Measurements from ENCODE around the gene NOCT.
"Not testable (repeated sequence)": the region's sequence is repeated elsewhere in the genome, so short reads cannot be mapped to it uniquely, and the experiment has no call there.

Gene NOCT

GRCh38 chr4:139028191-139028661 is 12.6 kb downstream of the NOCT start:
- no peak overlapping the region for H3K4me3 ChIP-seq (replicated peaks in 1 of 2; ENCODE audit: low read depth in 2 of 2, low read length in 2 of 2)
- no peak for TF ChIP-seq CTCF (IDR thresholded peaks at IDR 0.05; ENCODE audit: low read depth, low read length)
- DNase-seq (ENCODE audit: low read depth in 2 of 2) = no peak

- not testable (repeated sequence) for H3K4me3 ChIP-seq (replicated peaks in 1 of 2; ENCODE audit: low read depth in 2 of 2, low read length in 2 of 2); DNase-seq (ENCODE audit: low read depth in 2 of 2)
Measured at GRCh38 chr4:139029866-139030363, 14.3 kb downstream of the NOCT start.

- peak; percentile 81 for TF ChIP-seq CTCF (IDR thresholded peaks at IDR 0.05; ENCODE audit: low read depth, low read length)
- H3K4me3 ChIP-seq (replicated peaks in 1 of 2; ENCODE audit: low read depth in 2 of 2, low read length in 2 of 2) = no peak overlapping the region
- DNase-seq (ENCODE audit: low read depth in 2 of 2) = peak; percentile 88
Measured at GRCh38 chr4:139030614-139031235, 15.1 kb downstream of the NOCT start.

- no peak for DNase-seq (ENCODE audit: low read depth in 2 of 2)
- no peak for TF ChIP-seq CTCF (IDR thresholded peaks at IDR 0.05; ENCODE audit: low read depth, low read length)
- no peak overlapping the region for H3K4me3 ChIP-seq (replicated peaks in 1 of 2; ENCODE audit: low read depth in 2 of 2, low read length in 2 of 2)
Measured at GRCh38 chr4:139035650-139036049, 20.1 kb downstream of the NOCT start.

GRCh38 chr4:139036885-139037284 is 21.3 kb downstream of the NOCT start:
- DNase-seq (ENCODE audit: low read depth in 2 of 2) = no peak
- H3K4me3 ChIP-seq (replicated peaks in 1 of 2; ENCODE audit: low read depth in 2 of 2, low read length in 2 of 2) = no peak overlapping the region
- TF ChIP-seq CTCF (IDR thresholded peaks at IDR 0.05; ENCODE audit: low read depth, low read length) = no peak

- no peak for DNase-seq (ENCODE audit: low read depth in 2 of 2)
- no peak overlapping the region for H3K4me3 ChIP-seq (replicated peaks in 1 of 2; ENCODE audit: low read depth in 2 of 2, low read length in 2 of 2)
- TF ChIP-seq CTCF (IDR thresholded peaks at IDR 0.05; ENCODE audit: low read depth, low read length) = no peak
Measured at GRCh38 chr4:139038874-139039443, 23.4 kb downstream of the NOCT start.

- DNase-seq (ENCODE audit: low read depth in 2 of 2) = no peak
- H3K4me3 ChIP-seq (replicated peaks in 1 of 2; ENCODE audit: low read depth in 2 of 2, low read length in 2 of 2) = no peak overlapping the region
- no peak for TF ChIP-seq CTCF (IDR thresholded peaks at IDR 0.05; ENCODE audit: low read depth, low read length)
Measured at GRCh38 chr4:139042981-139043460, 27.4 kb downstream of the NOCT start.

All from cardiac fibroblast (primary cell).